ENCODE results near the gene STK38L. TPM values are rescaled to one million over a fixed set of nuclear protein-coding genes. Genes with fewer than 3 reads are reported as not detected.

Gene STK38L
- total and polyA plus RNA-seq, 9 of the 15 experiments (the other 6 are each of a cell fraction or from before 2014, with no cell fraction given): 2.6 to 10.7 (median 6.9) TPM

DNA sequence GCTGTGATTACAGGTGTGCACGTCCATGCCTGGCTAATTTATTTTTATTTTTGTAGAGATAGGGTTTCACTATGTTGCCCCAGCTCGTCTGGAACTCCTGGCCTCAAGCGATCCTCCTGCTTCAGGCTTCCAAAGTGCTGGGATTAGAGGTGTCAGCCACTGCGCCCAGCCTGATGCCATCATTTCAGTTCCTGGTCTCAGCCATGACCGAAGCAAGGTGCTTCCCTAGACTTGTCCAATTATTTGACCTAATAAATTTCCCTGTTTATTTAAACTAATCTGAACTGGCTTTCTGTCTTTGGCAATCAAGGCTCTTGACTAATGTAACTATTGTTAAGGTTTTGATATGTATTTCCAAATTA lies 24.4 kb upstream of the STK38L start (continued):
- TF ChIP-seq, protein P1, sequence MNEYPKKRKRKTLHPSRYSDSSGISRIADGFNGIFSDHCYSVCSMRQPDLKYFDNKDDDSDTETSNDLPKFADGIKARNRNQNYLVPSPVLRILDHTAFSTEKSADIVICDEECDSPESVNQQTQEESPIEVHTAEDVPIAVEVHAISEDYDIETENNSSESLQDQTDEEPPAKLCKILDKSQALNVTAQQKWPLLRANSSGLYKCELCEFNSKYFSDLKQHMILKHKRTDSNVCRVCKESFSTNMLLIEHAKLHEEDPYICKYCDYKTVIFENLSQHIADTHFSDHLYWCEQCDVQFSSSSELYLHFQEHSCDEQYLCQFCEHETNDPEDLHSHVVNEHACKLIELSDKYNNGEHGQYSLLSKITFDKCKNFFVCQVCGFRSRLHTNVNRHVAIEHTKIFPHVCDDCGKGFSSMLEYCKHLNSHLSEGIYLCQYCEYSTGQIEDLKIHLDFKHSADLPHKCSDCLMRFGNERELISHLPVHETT (CRISPR knock-in tag; conservative IDR thresholded peaks at IDR 0.05 in 1 of 2, IDR thresholded peaks at IDR 0.05 in 1 of 2): no peak
- TF ChIP-seq MITF (IDR thresholded peaks at IDR 0.05) (no peak), PKNOX1 (IDR thresholded peaks at IDR 0.05) (no peak), SMARCE1 (IDR thresholded peaks at IDR 0.05) (no peak)

- Histone ChIP-seq H2AFZ (ENCODE audit: low read depth, low read length) (no peak overlapping the region), H3K4me3 (no peak overlapping the region), H3K27ac (ENCODE audit: extremely low read depth, low read depth, low read length) (no peak overlapping the region), H3K9me1 (ENCODE audit: control insufficient read depth, insufficient read depth, low read length) (no peaks in the 10 kb centered on the region), H3K4me2 (ENCODE audit: insufficient read depth, low read length) (no peak overlapping the region), H3K9ac (ENCODE audit: insufficient read depth in 1 of 2, low read depth in 2 of 2, low read length in 2 of 2) (no peak overlapping the region), H3K36me3 (ENCODE audit: control insufficient read depth, insufficient read depth, low read length) (no peaks in the 10 kb centered on the region), H3K4me1 (replicated peaks in 1 of 2; ENCODE audit: control insufficient read depth in 2 of 2, insufficient read depth in 2 of 2, low read length in 2 of 2) (no peaks in the 10 kb centered on the region), H3K27me3 (ENCODE audit: control insufficient read depth in 2 of 2, insufficient read depth in 2 of 2, low read length in 2 of 2) (peaks cover 0 to 4% of the 10 kb centered on the region in 2 experiments; a peak in 2 of 5 replicates), H3K9me3 (replicated peaks; ENCODE audit: control insufficient read depth, insufficient read depth, low read depth, low read length) (no peaks in the 10 kb centered on the region), H4K20me1 (replicated peaks; ENCODE audit: control insufficient read depth, insufficient read depth, low read length) (no peaks in the 10 kb centered on the region), H3K79me2 (ENCODE audit: control insufficient read depth, insufficient read depth, low read length) (no peaks in the 10 kb centered on the region)
- FAIRE-seq: no peak
- ChIA-PET CTCF (ENCODE audit: low intra/inter-chr PET ratio) (no interaction called here), POLR2A (interaction anchor here (0.6 kb wide), 1 partner anchor 16 kb away, joined by 3 read pairs; no protein-coding TSS in a partner anchor)
- TF ChIP-seq NFE2L1 (tag; IDR thresholded peaks at IDR 0.05; ENCODE audit: borderline replicate concordance, low read depth): no peak
- ATAC-seq: no peak
- DNase-seq (ENCODE audit: extremely low read depth in 1 of 4, low spot score in 3 of 4): no peak
- intact Hi-C loops (cut with micrococcal nuclease) (no loop called here), in situ Hi-C loops (cut with MboI) (no loop called here)
- WGBS (ENCODE audit: insufficient coverage, low coverage, missing lambda C conversion rate): 0% methylated on average over 4 of the region's 4 CpGs
- BruUV-seq (replicated peaks): no TSS peak
These were observed 23.8 kb upstream of the STK38L start for GRCh38 chr12:27220055-27220987.

All from K562 (cell line).